SU-DHL-6 (cell line): ENCODE results near the gene PER3.

ENCODE experiments used
- EZH2phosphoT487 ChIP-seq: fragments of 200-600 bp; sonication (generic), shearing (Covaris generic); conservative IDR thresholded peaks from 2 replicates; pipeline ENCODE4 v1.6.1; 2018; ENCODE audit warnings: mild to moderate bottlenecking, antibody characterized with exemption, low read length, moderate library complexity, mixed read lengths
- TF ChIP-seq, protein P1 (sequence below): fragments of 200-600 bp; sonication (generic); IDR thresholded peaks from one replicate; pipeline ENCODE4 v1.5.1; 2017; ENCODE audit warnings: antibody characterized with exemption, mild to moderate bottlenecking, low read length, moderate library complexity; ENCODE audit not compliant: insufficient read depth, poor library complexity, severe bottlenecking

- TF ChIP-seq, protein P1, sequence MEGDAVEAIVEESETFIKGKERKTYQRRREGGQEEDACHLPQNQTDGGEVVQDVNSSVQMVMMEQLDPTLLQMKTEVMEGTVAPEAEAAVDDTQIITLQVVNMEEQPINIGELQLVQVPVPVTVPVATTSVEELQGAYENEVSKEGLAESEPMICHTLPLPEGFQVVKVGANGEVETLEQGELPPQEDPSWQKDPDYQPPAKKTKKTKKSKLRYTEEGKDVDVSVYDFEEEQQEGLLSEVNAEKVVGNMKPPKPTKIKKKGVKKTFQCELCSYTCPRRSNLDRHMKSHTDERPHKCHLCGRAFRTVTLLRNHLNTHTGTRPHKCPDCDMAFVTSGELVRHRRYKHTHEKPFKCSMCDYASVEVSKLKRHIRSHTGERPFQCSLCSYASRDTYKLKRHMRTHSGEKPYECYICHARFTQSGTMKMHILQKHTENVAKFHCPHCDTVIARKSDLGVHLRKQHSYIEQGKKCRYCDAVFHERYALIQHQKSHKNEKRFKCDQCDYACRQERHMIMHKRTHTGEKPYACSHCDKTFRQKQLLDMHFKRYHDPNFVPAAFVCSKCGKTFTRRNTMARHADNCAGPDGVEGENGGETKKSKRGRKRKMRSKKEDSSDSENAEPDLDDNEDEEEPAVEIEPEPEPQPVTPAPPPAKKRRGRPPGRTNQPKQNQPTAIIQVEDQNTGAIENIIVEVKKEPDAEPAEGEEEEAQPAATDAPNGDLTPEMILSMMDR, result no peak
- no peak for TF ChIP-seq EZH2phosphoT487
These were observed 76.0 kb downstream of the PER3 start for GRCh38 chr1:7860130-7860529.
